Mesendoderm (in vitro differentiated cells): ENCODE data around the gene H6PD.
A peak's percentile ranks its signal among the peaks of the same experiment; 100 is the strongest.

Experiments
- DNase-seq: peaks from one replicate; pipeline ENCODE4 v3.0.0; 2013
- H2AK5ac ChIP-seq: 2 replicates; pipeline ENCODE4 v1.6.1; 2013; ENCODE audit warnings: low read length, inconsistent platforms
- H2BK120ac ChIP-seq: 2 replicates; pipeline ENCODE4 v1.6.1; 2013; ENCODE audit warnings: low read depth, mild to moderate bottlenecking, low read length, moderate library complexity, mixed read lengths
- H2BK15ac ChIP-seq: replicated peaks from 2 replicates; pipeline ENCODE4 v1.6.1; 2013; ENCODE audit warnings: low read depth, mild to moderate bottlenecking, moderate library complexity
- H2BK5ac ChIP-seq: 2 replicates; pipeline ENCODE4 v1.6.1; 2013; ENCODE audit warnings: low read length, inconsistent platforms
- H3K18ac ChIP-seq: 2 replicates; pipeline ENCODE4 v1.6.1; 2013; ENCODE audit warnings: mild to moderate bottlenecking, low read length, mixed read lengths
- H3K23ac ChIP-seq: one replicate; pipeline ENCODE4 v1.6.1; 2013; ENCODE audit warnings: low read length
- H3K27ac ChIP-seq: 2 replicates; pipeline ENCODE4 v1.5.1; 2013; ENCODE audit warnings: low read depth, mild to moderate bottlenecking, inconsistent platforms, low read length, moderate library complexity
- H3K27me3 ChIP-seq: 2 replicates; pipeline ENCODE4 v1.6.1; 2013; ENCODE audit warnings: low read length, control low read depth, mild to moderate bottlenecking, inconsistent platforms; ENCODE audit not compliant: insufficient read depth, poor library complexity
- H3K36me3 ChIP-seq: 2 replicates; pipeline ENCODE4 v1.6.1; 2013; ENCODE audit warnings: low read length, inconsistent platforms; ENCODE audit not compliant: control insufficient read depth, insufficient read depth
- H3K4ac ChIP-seq: one replicate; pipeline ENCODE4 v1.6.1; 2013; ENCODE audit warnings: low read depth, mild to moderate bottlenecking, low read length, moderate library complexity
- H3K4me1 ChIP-seq: 2 replicates; pipeline ENCODE4 v1.6.1; 2013; ENCODE audit warnings: low read depth, low read length, inconsistent platforms; ENCODE audit not compliant: control insufficient read depth
- H3K4me2 ChIP-seq: 2 replicates; pipeline ENCODE4 v1.6.1; 2013; ENCODE audit warnings: low read length
- H3K4me3 ChIP-seq: 2 replicates; pipeline ENCODE4 v1.5.1; 2013; ENCODE audit warnings: mild to moderate bottlenecking, low read length
- H3K56ac ChIP-seq: one replicate; pipeline ENCODE4 v1.6.1; 2013; ENCODE audit warnings: low read length
- H3K79me1 ChIP-seq: 2 replicates; pipeline ENCODE4 v1.6.1; 2013; ENCODE audit warnings: low read length, inconsistent platforms
- H3K79me2 ChIP-seq: 2 replicates; pipeline ENCODE4 v1.6.1; 2013; ENCODE audit warnings: mild to moderate bottlenecking, low read length; ENCODE audit not compliant: control insufficient read depth, insufficient read depth
- H3K9ac ChIP-seq: 2 replicates; pipeline ENCODE4 v1.6.1; 2013; ENCODE audit warnings: low read length, inconsistent platforms
- H4K5ac ChIP-seq: one replicate; pipeline ENCODE4 v1.6.1; 2013; ENCODE audit warnings: low read length
- H4K8ac ChIP-seq: one replicate; pipeline ENCODE4 v1.6.1; 2013; ENCODE audit warnings: low read depth, mild to moderate bottlenecking, control low read depth, low read length, moderate library complexity
- WGBS: extraction: QIAGEN DNeasy Blood & Tissue Kit; methylation state at CpG from one replicate; pipeline ENCODE4 v1.1.7; 2013; ENCODE audit warnings: low lambda C conversion rate, missing lambda C conversion rate; ENCODE audit not compliant: insufficient coverage; ENCODE audit errors: extremely low coverage; 5-methylcytosine and 5-hydroxymethylcytosine counted together

H6PD gene

GRCh38 chr1:9293533-9294404 is 59.2 kb downstream of the H6PD start:
- peak overlapping the region; percentile 67 for H3K9ac ChIP-seq
- no peak overlapping the region for H2BK15ac ChIP-seq
- no peak overlapping the region for H2BK120ac ChIP-seq
- H3K4ac ChIP-seq, result peak overlapping the region; percentile 88
- H3K4me2 ChIP-seq, result peak overlapping the region; percentile 5
- WGBS, result no CpG with 5 or more reads among the region's 41 CpGs
- no peak overlapping the region for H3K27ac ChIP-seq
- H4K5ac ChIP-seq, result no peak overlapping the region
- DNase-seq, result peak; percentile 52
- H4K8ac ChIP-seq, result no peak overlapping the region
- H3K36me3 ChIP-seq, result no peaks in the 10 kb centered on the region
- H3K56ac ChIP-seq, result peak overlapping the region; percentile 46
- no peak overlapping the region for H3K23ac ChIP-seq
- no peak overlapping the region for H2BK5ac ChIP-seq
- H3K4me3 ChIP-seq, result peak overlapping the region; percentile 44
- peaks cover 16% of the 10 kb centered on the region for H3K79me1 ChIP-seq
- peak overlapping the region; percentile 89 for H3K18ac ChIP-seq
- peaks cover 12% of the 10 kb centered on the region for H3K79me2 ChIP-seq
- no peaks in the 10 kb centered on the region for H3K27me3 ChIP-seq
- H3K4me1 ChIP-seq, result no peaks in the 10 kb centered on the region
- H2AK5ac ChIP-seq, result no peak overlapping the region

- Histone ChIP-seq H4K5ac (no peak overlapping the region), H3K56ac (no peak overlapping the region), H2BK15ac (no peak overlapping the region), H2AK5ac (no peak overlapping the region), H3K4me2 (no peak overlapping the region), H3K23ac (no peak overlapping the region), H3K27me3 (no peaks in the 10 kb centered on the region), H3K27ac (no peak overlapping the region), H3K9ac (no peak overlapping the region), H3K18ac (no peak overlapping the region), H3K4me1 (no peaks in the 10 kb centered on the region), H3K79me2 (peaks cover 12% of the 10 kb centered on the region), H2BK5ac (no peak overlapping the region), H4K8ac (no peak overlapping the region), H3K36me3 (no peaks in the 10 kb centered on the region), H3K4me3 (no peak overlapping the region), H3K4ac (no peak overlapping the region), H3K79me1 (peaks cover 16% of the 10 kb centered on the region), H2BK120ac (no peak overlapping the region)
- no peak for DNase-seq
- WGBS, result no CpG with 5 or more reads among the region's 6 CpGs
These were observed 59.8 kb downstream of the H6PD start for GRCh38 chr1:9294405-9294773.

DNA sequence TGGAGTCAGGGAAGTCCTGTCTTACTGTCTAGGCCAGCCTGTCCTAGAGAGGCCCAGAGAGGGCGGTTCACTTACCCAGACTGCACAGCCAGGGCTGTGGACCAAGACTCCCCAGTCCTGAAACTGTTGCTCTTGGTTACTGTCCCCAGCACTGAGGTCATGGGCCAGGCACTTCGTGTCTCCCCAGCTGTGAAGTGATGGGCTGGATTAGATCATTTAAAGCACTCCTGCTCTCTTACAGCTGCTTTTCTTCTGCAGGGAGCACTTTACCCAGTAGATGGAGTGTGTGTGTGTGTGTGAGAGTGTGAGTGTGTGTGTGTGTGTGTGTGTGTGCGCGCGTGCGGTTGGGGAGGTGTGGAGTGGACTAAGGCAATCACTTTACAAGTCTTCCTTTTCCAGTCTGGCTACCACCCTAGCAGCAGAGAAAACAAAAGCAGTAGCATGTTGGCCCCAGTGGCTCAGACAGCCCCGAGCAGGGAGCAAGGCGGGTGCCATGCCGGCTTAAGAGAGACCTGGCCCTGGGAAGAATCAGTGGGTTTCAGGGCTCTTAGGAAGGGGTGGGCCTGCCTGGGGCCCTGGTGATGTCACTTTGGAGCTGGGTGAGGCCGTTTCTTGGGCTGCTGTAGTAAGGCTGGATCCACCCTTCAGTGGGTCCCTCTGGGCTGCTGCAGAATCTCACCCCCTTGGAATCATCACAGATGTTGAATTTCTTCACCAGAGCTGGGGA is 60.5 kb downstream of the H6PD start:
- Histone ChIP-seq H2BK5ac (no peak overlapping the region), H2BK120ac (no peak overlapping the region), H3K4ac (no peak overlapping the region), H3K18ac (no peak overlapping the region), H3K79me1 (peaks cover 16% of the 10 kb centered on the region), H4K8ac (no peak overlapping the region), H2AK5ac (no peak overlapping the region), H3K27ac (no peak overlapping the region), H3K9ac (no peak overlapping the region), H3K27me3 (no peaks in the 10 kb centered on the region), H3K4me2 (no peak overlapping the region), H3K4me1 (no peaks in the 10 kb centered on the region), H3K56ac (no peak overlapping the region), H3K36me3 (no peaks in the 10 kb centered on the region), H4K5ac (no peak overlapping the region), H2BK15ac (no peak overlapping the region), H3K79me2 (peaks cover 12% of the 10 kb centered on the region), H3K23ac (peak overlapping the region; percentile 66), H3K4me3 (no peak overlapping the region)
- WGBS, result no CpG with 5 or more reads among the region's 10 CpGs
- peak; percentile 89 for DNase-seq

DNA sequence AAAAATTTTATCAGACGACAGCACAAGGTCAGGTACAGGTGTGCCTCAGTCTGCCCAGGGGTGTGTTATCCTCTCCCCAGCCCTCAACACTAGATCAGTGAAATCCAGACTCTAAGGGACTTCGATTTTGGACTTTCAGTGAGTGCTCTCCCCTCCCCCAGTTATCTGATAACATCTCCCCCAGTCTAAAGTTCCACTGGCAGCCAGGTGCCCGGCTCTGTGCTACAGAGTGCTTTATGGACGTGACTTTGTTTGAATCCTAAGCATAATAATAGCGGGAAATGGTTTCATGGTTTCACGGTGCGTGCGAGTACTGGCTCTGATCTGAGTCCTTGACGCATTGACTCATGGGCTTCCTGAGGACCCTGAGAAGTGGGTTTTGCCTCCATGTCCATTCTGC is 61.3 kb downstream of the H6PD start:
- no peak overlapping the region for H3K4me3 ChIP-seq
- no peak overlapping the region for H2BK15ac ChIP-seq
- peaks cover 18% of the 10 kb centered on the region for H3K79me1 ChIP-seq
- H2AK5ac ChIP-seq, result no peak overlapping the region
- no peaks in the 10 kb centered on the region for H3K36me3 ChIP-seq
- no peak overlapping the region for H3K18ac ChIP-seq
- no peaks in the 10 kb centered on the region for H3K4me1 ChIP-seq
- no CpG with 5 or more reads among the region's 9 CpGs for WGBS
- H3K56ac ChIP-seq, result no peak overlapping the region
- no peak overlapping the region for H3K4ac ChIP-seq
- no peak overlapping the region for H3K27ac ChIP-seq
- no peak overlapping the region for H3K9ac ChIP-seq
- no peak overlapping the region for H4K5ac ChIP-seq
- H3K27me3 ChIP-seq, result no peaks in the 10 kb centered on the region
- peaks cover 14% of the 10 kb centered on the region for H3K79me2 ChIP-seq
- H3K4me2 ChIP-seq, result no peak overlapping the region
- no peak overlapping the region for H2BK5ac ChIP-seq
- DNase-seq, result no peak
- H4K8ac ChIP-seq, result no peak overlapping the region
- H2BK120ac ChIP-seq, result no peak overlapping the region
- no peak overlapping the region for H3K23ac ChIP-seq

- WGBS, result no CpG with 5 or more reads among the region's 6 CpGs
- H2AK5ac ChIP-seq, result no peak overlapping the region
- H3K4ac ChIP-seq, result no peak overlapping the region
- H3K56ac ChIP-seq, result no peak overlapping the region
- no peak overlapping the region for H2BK5ac ChIP-seq
- H3K9ac ChIP-seq, result no peak overlapping the region
- no peak for DNase-seq
- no peak overlapping the region for H2BK15ac ChIP-seq
- peaks cover 18% of the 10 kb centered on the region for H3K79me1 ChIP-seq
- no peaks in the 10 kb centered on the region for H3K36me3 ChIP-seq
- H3K23ac ChIP-seq, result no peak overlapping the region
- H3K4me1 ChIP-seq, result no peaks in the 10 kb centered on the region
- no peak overlapping the region for H3K27ac ChIP-seq
- no peak overlapping the region for H4K8ac ChIP-seq
- no peak overlapping the region for H3K4me3 ChIP-seq
- H4K5ac ChIP-seq, result no peak overlapping the region
- H3K27me3 ChIP-seq, result no peaks in the 10 kb centered on the region
- no peak overlapping the region for H3K4me2 ChIP-seq
- no peak overlapping the region for H2BK120ac ChIP-seq
- peaks cover 14% of the 10 kb centered on the region for H3K79me2 ChIP-seq
- no peak overlapping the region for H3K18ac ChIP-seq
These were observed 62.3 kb downstream of the H6PD start for GRCh38 chr1:9296850-9297249.
